Measurements from ENCODE around the gene CNTN5.

DNA sequence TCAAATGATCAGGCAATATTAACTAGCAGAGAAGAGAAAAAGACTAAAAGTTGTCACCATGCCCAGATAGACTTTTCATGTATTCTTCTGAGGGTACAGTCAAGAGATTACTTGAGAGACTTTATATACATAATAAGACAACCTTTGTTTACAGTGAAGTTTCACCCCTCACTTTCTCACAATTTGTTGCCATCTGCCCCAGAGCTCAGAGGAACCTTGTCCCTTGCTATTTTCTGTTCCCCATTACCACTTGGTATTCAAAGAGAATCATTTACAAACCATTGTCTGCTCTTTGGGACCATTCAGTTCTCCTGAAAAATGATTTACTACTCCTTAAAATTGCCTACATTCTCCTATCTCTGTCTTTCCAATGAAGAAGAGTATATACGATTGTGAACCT lies 544.6 kb downstream of the CNTN5 start:
- TF ChIP-seq POLR2A (IDR thresholded peaks at IDR 0.05; ENCODE audit: low read length) (no peak), GATA1 (IDR thresholded peaks at IDR 0.05; ENCODE audit: low read depth, low read length) (no peak)
